DLD1 (cell line): ENCODE data around the gene NBEA.

Source experiments
- in situ Hi-C: cut with HindIII; loops from 2 replicates; pipeline ENCODE4 v1.10.0; 2017; ENCODE audit warnings: low sequenced_read_pairs

Gene NBEA

DNA sequence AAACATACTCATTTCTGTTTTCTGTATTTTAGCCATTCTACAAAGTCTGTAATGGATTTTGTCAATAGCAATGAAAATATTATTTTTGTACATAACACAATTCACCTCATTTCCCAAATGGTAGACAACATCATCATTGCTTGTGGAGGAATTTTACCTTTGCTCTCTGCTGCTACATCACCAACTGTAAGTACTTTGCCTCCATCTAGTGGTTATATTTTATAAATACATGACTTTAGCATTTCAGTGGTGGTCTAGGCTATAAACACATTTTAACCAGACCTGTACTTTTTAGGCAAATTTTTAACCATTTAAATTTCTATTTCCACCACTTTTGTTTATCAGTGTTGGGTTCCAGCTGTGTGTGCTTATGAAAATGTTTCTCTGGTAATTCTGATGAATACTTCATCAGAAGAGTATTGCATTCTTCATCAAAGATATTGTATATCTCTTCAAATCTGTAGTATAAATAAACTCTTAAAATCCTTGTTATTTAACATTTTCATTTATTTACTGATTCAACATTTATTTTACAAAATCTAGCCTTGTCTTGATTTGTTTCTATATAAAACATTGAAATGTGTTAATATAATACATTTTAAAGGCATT, 222.4 kb downstream of the NBEA start:
- in situ Hi-C loops = no loop called here

DNA sequence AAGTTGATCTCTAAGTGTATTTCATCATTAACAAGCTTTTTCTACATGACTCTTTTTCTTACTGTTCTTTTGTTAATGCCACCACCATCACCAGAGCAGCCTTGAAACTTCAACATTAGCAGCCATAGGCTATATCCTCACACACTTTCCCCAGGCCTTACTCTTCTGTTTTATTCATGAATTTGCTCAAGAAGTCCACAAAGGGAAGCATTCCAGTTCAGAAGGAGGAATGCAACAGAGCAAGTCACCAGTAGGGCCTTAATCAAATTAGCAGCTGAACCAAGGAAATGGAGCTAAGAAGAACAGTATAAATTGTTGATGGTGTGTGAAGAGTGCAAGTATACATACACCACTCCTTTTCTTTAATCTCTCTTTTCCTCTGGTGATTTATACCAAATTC, 223.1 kb downstream of the NBEA start:
- in situ Hi-C loops = no loop called here

DNA sequence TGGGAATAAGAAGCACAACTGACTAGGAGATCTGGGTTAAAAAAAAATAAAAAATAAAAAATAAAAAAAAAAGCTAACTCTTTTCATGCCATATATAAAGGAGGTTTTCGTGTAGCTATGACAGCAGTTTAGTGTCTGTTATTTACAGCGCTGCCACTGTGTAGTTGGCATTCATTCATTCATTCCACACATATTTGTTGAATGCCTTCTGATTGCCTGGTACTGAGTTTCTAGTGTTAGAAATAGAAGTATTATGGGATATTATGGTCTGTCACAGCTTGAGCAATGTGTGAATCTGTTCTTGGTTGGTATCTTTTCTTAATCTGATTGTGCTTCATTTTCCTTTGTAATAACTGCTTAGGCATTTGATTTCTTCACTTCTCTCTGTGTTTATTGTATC, 237.4 kb downstream of the NBEA start:
- in situ Hi-C loops = no loop called here

DNA sequence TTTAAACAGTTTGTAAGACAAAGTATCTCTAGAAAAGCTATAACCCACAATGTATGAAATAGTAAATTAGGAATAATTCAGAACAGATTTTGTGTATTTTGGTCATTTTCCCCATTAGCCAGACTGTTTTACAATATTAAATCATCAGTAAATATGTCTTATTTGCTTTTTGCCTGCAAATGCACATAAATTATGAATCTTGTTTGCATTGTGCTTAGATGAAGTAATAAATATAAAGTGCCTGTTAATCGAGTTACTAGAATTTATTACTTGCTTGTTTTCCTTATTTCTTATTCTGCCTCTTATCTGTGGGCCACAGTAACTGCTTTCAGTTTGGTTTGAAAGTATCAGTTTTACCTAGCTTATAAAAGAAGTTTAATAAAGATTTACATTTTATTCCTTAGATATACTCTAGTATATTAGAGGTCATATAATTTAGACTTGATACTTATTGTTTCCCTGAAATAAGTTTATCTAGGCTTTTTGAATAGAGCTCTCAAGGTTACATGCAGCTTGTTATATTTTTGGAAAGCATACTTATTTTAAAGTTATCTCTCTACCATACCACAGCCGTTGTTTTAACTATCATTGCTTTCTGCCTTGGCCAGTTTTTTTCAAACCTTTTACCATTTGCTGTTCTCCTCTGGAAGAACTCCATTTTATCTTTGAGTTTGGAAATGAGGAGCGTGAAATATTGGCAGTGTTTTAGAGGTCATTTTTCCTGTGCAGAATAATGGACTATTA, 238.0 kb downstream of the NBEA start:
- in situ Hi-C loops = no loop called here

DNA sequence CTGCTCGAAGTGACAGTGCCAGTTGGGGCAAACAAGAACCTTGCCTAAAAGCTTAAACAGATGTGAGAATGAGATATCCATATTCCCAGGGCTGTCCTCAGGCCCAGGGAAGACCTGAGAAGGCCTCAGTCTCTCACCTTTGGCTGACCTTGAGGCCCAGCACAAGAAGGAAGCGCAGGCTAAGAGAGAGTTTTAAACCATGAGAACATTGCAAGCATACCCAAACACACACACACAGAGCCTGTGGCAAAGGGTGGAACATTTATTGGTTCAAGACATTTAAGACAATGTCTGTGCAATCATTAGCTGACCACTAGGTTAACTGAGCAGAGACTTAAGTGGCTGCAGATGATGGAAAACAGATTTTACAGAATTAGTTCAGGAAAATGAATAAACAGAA, 248.2 kb downstream of the NBEA start:
- in situ Hi-C loops = no loop called here

DNA sequence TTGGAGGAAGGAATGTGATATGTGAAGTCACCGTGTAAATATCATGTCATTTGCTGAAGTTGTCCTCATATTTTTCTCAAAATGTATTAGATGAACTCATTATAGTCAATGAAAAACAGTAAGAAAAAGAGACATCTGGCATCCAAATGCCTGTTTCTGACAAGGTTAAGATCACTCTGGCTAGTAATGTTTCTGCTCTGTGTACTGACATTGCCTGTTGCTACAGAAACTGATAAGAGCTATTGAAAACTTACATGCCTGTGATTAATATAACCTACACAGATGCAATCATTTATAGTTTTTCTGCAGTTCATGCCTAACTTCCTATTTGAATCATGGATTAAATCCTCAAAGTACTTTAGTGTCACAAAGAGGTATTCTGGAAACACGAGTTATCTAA, 249.8 kb downstream of the NBEA start:
- in situ Hi-C loops = no loop called here

DNA sequence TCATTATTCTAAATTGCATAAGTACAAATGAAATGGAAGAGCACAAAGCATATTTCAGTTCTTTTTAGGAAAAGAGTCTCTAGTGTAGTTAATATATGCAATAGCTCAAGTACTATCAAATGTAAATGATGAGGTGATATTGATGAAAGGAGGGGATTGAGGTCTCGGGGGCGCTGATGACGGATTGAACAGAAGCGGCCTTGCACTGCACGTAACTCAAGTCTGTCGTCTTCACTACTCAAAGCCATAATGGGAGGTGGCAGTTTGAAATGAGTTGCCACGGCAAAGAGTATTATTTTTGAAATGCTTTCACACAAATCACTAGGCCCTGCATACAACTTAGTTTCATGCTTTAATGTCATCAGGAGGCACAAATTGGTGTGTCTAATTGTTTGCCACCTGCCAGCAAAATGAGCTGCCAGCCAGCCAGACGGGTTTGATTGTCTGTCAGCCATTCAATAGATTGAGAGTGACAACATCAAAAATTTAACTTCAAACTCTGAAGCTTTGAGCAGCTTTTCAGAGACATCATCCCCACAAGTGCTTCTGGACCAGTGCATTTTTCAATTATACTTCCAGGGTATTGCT, 256.6 kb downstream of the NBEA start:
- in situ Hi-C loops = no loop called here

DNA sequence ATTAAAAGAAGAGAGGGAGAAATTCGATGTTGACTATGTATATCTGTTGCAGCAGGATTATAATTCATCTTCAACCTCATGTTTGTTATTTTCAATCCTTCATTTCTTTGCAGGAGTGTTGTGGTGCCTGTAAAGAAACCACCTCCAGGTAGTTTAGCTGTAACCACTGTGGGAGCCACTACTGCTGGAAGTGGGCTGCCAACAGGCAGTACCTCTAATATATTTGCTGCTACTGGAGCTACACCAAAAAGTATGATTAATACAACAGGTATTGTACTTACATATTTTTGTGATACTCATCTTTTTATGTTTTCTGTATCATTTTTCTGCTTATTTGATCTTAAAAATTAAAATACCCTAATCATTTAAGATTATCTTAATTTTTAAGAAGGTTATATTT, 266.5 kb downstream of the NBEA start:
- in situ Hi-C loops = no loop called here

DNA sequence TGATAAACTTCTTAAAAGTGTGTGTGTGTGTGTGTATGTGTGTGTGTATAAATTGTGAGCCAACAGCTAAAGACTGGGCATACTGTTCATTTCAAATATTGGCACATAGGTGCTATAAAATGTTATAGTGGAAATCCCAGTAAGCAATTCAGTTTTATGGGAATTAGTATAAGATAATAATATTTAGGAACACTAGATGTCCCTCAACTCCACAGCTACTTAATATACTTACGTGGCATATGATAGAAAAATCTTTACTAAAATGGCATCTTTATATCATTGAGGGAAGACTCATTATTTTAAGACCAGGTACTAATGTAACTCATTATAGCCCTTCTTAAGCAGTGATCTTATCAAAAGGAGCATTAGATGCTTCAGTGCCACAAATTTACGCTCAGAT, 268.2 kb downstream of the NBEA start:
- in situ Hi-C loops = no loop called here

DNA sequence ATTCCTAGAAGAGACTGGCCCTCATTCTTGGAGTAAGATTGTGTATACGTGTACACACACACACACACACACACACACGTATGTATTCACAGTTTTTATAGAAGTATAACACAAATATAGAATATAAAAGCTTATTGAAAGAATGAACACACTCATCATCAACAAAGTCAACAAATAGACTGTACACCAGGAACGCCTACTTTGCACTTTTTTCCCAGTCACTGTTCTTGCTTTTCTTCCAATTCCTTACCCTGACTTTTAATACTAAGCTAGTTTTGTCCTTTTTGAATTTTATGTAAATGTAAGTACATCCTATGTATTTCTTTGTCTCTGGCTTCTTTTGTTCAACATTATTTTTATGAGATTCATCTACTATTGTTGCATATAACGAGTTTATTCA, 269.9 kb downstream of the NBEA start:
- in situ Hi-C loops = no loop called here

DNA sequence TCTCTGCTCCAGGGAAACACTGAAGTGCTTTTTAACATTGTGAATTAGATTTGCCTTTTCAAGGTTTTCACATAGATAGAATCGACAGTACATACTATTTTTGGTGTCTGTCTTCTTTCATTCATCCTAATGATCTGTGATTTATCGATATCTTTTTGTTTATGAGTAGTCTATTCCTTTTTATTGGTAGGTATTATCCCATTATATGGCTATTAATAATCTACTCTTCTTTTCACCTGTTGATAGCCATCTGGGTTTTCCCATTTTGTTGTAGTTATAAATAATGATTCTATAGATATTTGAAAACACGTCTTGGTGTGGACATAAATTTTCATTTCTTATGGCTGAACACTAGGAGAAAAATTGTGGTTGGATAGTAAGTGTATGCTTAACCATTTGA, 271.8 kb downstream of the NBEA start:
- in situ Hi-C loops = no loop called here

DNA sequence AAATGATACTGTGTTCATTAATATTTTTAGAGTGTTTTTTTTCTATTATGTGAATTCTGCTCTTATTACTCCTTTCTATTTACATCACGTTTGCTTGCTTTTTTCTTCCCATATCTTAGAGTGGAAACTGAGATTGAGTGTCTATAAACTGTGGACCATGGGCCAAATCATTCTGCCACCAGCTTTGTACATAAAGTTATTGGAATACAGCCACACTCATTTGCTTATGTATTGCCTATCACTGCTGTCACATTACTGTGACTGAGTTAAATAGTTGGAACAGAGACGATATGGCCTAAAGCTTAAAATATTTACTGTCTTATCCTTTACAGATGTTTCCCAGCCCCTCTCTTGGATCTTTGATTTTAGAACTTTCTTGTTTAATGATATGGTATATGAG, 274.1 kb downstream of the NBEA start:
- in situ Hi-C loops = no loop called here

DNA sequence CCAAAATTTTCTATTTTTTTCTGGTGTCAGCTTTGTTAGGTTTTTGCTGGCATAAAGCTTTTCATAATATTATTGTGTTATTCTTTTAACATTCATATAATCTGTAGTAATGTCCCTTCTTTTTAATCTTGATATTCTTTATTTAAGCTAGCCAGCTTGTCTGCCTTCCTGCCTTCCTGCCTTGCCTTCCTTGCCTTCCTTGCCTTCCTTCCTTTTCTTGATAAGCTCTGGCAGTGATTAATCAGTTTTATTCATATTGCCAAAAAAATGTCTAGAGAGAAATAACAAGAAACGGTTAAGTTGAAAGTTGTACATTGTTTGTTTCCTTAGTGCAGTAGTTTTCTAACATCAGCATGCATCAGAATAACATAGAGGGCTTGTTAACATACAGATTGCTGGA, 277.0 kb downstream of the NBEA start:
- in situ Hi-C loops = no loop called here

DNA sequence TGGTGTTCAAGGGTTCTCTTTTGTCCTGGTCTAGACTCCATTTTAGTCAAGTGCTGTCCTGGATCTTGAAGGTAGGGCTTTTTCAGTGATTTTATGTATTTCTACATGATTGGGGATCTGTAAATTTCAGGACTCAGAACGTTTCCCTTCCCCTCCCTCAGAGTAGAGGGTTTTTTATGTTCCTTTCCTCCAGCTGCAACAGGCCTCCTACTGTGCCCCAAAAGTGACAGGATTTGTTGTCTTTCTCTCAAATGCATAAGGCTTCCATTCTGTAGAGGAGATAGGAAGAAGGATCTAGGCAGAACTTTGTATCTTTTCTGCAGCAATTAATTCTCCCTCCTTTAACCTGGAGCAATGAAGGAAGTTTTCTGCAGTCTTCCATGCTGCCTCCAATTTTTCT, 283.1 kb downstream of the NBEA start:
- in situ Hi-C loops = no loop called here

DNA sequence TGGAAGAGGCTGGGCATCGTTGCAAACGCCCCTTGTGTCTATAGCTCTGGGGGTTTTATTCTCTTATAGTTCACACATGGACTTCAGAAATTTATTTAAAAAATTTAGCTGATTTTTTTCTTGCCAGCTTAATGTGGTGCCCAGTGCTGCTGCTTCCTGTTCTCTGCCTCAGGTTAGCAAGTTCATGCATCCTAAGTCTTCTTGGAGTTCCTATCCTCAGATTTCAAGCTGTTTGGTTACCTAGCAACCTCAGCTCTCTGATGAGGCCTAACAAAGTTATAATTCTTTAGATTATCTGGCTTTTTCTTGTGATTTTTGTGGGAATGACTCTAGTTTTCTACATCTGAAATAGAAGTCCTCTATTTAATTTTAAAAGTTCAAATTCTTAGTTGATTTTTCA, 283.5 kb downstream of the NBEA start:
- in situ Hi-C loops = no loop called here

DNA sequence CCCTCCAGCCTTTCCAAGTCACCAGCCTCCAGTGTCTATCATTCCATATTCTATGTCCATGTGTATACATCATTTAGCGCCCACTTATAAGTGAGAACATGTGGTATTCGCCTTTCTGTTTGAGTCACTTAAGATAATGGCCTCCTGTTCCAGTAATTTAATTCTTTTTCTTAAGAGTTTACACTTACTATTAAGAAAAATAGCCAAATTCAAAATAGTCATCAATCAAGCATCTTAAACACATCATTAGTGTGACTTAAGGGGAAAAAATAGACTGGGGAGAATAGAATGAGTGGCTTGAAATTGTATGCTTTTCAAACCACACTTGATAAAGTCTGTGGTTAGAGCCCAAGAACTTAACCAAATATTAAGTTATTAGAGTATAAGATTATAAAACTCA, 286.5 kb downstream of the NBEA start:
- in situ Hi-C loops = no loop called here

DNA sequence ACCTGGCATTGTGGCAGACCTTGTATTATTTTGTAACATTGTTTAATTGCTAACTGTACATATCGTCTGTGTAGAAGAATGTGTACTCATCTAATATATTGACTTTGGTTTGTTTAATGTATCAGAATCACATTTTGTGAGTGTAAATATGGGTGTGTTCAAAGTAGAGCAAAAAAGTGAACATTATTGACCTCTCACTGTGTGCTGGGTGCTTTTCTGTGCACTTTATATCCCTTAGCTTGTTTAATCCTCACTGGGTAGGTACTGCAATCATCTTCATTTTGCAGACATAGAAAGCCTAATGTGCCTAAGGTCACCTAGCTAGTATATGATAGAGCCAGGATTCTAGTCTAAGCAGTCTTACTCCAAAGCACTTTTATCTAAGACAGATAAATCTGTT, 289.4 kb downstream of the NBEA start:
- in situ Hi-C loops = no loop called here

DNA sequence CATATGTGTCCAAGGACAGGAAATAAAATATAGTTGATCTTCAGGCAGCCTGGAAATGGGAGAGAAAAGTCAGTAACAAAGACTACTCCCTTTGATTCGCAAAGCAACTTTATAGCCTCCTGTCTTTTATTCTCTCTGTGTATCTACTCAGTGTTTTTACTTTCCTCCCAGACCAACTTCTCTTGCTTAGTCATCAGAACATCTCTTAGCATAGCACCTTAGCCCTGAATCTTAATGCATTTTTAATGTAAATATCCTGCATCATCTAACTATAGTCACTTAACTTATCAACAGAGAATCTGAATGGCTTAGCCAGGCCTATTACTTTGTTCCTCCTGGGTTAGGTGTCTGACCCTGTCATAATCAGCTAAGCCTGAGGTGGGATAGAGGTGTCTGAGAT, 296.2 kb downstream of the NBEA start:
- in situ Hi-C loops = no loop called here

DNA sequence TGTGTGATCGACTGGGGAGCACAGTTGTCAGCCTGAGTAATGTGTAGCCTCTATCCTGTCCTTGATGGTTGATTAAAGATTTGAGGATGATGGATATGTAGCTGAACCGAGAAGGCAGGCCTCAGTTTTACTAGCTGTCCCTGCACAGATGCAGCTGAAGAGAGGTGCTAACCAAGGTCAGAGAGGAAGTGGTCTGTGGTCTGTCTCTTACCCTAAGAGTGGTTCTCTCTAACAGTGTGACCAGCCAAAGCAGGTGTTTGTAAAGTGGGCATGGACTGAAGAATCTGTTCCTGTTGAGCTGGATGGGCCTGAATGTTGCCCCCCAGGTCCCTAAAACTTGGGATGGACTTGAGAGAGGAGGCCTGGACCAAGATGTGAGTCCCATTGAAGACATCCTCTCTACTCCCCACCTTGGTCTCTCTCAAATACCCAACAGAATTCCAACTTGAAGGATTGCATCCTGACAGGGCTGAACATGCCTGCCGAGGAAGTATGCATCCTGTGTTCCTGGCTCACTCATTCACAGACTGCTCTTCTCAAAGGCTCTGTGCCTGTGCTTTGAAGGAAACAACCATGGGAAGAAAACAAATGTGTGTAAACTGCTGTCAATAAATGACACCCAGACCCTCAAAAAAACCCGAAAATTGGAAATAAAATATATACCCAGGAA, 310.6 kb downstream of the NBEA start:
- in situ Hi-C loops = no loop called here

DNA sequence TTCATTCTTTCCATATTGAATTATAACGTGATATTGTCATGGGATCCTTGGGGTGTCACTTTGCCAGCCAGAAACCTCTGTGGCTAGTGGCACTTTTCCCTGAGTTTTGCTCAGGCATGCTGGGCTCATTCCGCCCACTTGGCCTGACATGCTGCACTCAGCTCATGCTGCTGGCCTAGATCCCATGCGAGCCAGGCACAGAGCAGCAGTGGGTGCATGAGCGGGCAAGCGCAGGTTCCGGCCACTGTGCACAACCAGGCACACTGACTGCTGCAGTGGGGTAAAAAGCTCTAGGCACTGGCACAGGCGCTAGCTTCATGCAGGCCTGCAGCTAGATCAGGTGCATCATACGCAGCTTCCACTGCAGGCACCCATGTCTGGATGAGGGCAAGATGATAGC, 313.2 kb downstream of the NBEA start:
- in situ Hi-C loops = no loop called here

DNA sequence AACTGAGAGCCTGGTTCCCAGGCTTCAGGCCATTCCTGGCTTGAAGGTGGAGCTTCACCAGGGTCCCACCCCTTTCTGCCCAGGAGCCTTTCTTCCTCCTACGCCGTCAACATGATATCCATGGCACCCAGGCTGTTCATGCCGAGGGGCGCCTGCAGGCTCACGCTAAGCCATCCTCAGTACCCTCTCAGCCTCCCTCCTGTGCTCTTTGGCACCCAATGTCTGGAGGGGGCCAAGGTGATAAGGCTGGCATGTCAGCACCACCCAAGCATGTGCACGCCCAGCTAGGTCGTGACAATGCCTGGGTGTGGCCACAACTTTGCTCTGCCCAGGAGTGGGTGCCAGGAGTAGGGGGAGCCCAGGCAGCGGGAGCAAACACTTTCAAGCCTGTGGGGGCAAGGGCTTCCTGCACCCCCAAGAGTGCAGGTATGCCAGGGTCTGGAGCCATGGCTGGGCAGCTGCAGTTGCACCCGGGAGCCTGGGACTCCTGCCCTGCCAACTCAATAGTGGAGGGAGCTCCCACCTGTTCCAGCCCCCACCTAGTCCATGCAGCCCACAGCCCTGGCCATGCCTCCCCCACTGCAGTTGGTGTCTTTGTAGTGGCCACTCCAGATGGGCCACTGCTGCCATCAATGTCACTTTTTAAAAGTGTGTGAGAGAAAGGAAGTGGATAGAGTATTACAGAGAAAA, 314.5 kb downstream of the NBEA start:
- in situ Hi-C loops = no loop called here
